GM18520 (cell line): Measurements from ENCODE around the gene DUSP16.
A peak's percentile ranks its signal among the peaks of the same experiment; 100 is the strongest.
"Not testable (repeated sequence)": the region's sequence is repeated elsewhere in the genome, so short reads cannot be mapped to it uniquely, and the experiment has no call there.

Experiments used
- ATAC-seq: cut with Tn5 transposase; IDR thresholded peaks from one replicate; pipeline ENCODE4 v1.9.1; 2021; ENCODE audit not compliant: unreplicated experiment

Gene DUSP16

DNA sequence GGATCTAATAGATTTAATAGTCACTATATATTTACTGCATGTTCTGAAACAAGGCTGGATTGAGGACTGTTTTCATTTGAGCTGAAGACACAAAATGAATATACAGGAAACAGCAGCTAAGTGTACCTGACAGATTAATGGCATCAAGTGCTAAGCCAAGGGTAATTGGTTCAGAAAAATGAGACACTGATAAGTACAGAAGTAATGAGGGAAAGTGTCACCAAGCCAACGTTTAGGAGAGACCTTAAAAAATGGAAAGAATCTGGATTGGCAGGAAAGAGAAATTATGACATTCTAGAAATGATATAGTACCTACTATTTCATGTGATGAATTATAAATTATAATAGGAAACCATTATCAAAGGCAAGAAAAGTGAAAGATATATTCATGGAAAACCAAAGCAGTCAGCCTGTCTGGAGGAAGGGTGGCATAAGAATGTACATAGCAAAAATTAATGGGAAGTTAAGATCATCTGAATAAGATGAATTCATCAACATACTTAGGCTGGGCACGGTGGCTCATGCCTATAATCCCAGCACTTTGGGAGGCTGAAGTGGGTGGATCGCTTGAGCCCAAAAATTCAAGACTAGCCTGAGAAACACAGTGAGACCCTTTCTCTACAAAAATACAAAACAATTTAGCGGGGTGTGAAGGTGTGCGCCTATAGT, 21.0 kb upstream of the DUSP16 start:
- no peak for ATAC-seq

GRCh38 chr12:12582895-12583303, 20.2 kb upstream of the DUSP16 start:
- ATAC-seq: peak; percentile 92

DNA sequence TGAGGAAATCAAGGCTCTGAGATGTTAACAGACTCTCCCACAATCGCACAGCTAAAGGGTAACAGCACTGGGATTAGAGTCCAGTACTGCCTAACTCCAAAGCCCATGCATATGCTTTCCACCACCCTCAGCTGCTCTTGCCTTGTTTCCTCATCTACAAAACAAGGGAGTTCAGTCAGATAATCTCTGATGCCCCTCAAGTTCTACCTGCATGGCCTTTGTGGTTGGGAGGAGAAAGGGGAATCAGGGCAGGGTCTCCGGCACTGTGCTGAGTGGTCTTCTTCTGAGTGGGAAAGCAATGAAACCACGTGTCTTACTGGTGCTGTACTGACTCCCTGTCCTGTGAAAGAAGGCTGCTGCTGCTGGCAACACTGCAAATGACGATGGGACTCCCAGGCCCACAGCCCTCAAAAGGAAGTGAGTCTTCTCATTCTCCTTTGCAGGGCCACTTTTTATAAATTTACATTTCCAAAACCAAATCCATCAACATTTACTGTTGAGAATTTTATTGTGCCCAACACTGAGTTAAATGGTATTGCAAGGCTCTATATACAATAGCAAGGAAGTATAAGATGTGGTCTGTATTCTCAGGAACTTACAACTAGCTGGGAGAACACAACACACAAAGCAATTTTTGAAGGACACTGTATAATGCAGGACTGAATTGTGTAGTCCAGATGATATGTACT, 19.7 kb upstream of the DUSP16 start:
- no peak for ATAC-seq

DNA sequence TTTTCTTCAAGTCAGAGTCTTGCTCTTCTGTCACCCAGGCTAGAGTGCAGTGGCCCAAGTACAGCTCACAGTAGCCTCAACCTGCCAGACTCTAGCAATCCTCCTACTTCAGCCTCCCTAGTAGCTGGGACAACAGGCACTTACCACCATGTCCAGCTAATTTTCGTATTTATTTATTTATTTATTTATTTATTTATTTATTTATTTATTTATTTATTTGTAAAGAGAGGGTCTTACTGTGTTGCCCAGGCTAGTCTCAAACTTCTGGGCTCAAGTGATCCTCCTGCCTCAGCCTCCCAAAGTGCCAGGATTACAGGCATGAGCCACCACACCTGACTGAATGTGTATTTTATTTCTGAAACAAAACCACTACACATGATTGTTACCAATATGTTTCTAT, 18.1 kb upstream of the DUSP16 start:
- not testable (repeated sequence) for ATAC-seq

DNA sequence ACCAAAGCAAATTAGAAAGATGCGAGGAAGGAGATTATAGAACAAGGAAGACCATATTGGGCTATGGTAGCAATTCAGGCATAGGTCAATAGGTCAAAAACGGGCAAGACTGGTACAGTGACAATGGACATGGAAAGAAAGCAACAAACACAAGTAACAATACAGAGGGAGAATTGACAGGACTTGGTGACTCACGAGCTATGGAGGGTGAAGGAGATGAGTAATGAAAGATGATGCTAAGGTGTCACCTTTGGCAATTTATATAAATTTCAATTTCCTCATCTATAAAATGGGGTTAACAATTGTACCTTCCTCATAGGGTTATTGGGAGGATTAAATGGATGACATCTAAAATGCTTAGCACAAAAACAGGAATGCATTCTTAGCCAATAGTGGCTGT, 15.1 kb upstream of the DUSP16 start:
- no peak for ATAC-seq

DNA sequence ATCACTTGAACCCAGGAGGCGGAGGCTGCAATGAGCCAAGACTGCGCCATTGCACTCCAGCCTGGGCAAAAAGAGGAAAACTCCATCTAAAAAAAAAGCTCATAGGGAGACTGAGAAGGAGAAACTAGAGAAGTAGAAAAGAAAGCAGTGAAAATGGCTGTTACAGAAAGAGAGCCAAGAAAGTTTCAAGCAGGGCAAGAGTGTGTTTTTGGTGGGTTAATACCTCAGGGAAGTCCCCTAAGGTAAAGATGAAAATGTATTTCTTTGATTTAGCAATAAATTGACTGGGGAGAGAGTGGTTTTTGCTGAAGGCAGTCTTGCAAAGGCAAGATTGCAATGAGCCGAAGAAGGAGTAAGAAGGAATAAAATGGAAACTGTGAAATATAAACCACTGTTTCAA, 10.0 kb upstream of the DUSP16 start:
- ATAC-seq: no peak

- not testable (repeated sequence) for ATAC-seq
These were observed 3.3 kb upstream of the DUSP16 start for GRCh38 chr12:12565971-12566370.

- ATAC-seq: no peak
These were observed 2.2 kb upstream of the DUSP16 start for GRCh38 chr12:12564911-12565310.

DNA sequence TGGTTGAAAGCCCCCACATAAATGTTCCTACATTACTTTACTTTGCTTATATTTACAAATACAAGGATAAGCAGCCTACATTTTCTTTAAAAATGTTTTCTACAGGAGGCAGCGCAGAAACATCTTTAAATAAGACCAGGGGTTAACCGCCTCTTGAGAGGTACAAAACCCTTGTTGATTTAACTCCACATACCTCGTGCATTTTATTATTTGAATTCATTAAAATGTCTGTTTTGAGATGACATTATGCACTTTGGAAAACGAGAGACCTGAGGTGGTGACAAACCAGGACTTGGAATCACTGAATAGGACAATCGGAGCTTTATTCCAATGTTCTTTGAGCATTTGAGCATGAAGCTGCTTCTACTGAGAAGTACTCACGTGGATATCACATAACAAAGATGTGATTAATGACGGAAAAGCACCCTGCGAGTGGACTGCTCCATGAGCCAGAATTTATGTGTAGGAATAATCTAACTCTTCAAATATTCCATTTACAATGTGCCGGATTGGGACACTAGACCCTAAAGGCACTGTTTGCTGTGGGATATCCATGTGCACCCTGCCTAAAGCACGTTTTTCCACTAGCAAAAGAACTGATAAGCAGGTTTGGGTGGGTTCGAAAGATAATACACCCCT, 746 bp upstream of the DUSP16 start:
- no peak for ATAC-seq

DNA sequence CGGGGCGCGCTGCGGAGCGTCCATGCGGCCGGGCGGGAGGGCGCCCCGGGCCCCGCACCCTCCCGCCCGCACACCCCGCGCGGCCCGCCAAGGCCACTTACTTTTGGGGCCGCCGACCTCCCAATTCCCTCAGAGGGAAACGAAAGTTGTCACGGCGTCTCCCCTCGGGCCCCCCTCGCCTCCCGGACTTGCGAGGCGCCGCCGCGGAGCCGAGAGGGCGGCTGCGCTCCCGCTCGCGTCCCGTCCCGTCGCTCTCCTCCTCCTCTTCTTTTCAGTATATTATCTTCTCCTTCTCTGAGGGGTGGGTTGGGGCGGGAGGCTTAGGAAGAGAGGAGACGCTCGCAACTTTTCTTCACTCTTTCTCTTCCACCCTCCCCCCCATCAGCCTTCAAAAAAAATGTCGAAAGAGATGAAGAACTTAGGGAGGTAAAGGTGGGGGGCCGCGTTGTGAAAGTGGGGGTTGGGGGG, 613 bp downstream of the DUSP16 start:
- no peak for ATAC-seq

- ATAC-seq: no peak
These were observed 1.2 kb downstream of the DUSP16 start for GRCh38 chr12:12561371-12562015.

DNA sequence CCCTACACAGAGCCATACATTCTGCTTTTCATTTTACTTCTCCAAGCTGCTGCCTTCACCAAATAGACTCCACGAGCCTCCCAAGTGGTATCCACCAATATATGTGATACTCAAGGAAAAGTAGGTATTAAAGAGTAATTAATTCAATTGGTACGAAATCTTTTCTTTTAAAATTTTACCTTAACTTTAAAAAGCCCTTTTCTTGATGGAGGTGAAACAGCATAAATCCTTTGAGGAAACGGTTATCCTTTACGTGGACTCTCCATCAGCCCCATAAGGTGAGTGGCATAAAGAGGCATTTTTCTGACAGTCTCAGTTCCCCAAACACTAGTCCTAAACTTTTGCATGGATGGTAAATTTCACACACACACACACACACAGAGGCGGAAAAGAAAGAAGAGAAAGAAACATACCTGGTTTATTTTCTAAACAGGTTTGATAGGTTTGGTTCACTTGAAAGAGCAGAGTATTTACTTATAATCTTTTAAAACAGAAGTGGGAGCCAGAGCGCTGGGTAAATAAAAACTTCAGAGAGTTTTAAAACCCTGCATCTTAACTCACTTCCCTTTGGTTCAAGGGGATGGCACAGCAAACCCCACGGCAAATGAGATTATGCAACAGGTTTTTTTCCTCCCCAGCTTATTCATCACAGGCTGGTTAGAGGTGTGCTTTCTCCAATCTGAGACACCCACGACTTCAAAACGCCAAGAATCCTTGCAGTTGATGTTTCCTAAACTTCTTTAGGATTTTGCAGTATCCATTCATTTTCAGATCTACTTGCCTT, 1.9 kb downstream of the DUSP16 start:
- no peak for ATAC-seq

DNA sequence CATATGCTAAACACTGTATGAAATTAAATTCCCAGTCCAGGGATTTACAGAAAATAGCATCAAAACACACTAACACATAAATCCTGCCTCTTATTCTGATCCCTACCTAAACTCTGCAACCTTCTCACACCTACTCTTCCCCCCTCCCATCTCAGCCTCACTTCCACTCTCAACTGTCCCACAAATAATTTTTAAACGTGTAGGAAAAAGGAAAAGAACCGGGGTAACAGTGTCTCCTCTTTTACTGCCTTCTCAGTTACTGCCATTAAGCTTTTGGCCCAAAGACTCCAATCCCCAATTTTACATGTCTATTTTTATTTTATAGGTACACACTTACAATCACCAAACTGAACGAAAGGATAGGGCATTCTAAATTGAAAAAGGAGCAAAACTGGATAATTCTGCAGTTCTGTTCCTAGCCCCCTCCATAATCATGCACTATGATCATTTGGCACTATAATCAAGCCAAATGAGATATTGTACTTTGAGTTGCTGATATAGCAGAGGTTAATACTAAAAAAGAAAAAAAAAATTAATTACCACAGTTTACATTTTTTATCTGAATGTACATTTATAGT, 2.9 kb downstream of the DUSP16 start:
- no peak for ATAC-seq

DNA sequence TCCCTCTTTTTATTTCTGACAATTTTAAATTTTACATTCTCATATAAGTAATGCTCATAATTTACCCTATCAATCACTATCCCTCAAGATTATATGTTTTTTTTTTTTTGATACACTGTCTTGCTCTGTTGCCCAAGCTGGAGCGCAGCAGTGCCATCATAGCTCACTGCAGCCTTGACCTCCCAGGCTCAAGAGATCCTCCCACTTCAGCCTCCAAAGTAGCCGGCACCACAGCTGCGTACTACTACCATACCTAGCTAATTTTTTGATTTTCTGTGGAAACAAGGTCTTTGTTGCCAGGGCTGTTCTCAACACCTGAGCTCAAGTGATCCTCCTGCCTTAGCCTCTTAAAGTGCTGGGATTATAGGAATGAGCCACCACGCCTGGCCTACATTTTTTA, 4.4 kb downstream of the DUSP16 start:
- ATAC-seq: no peak

GRCh38 chr12:12557733-12558132, 4.9 kb downstream of the DUSP16 start:
- ATAC-seq: no peak

GRCh38 chr12:12555656-12556055, 7.0 kb downstream of the DUSP16 start:
- no peak for ATAC-seq

GRCh38 chr12:12553208-12553785, 9.4 kb downstream of the DUSP16 start:
- ATAC-seq: no peak

- no peak for ATAC-seq
These were observed 11.5 kb downstream of the DUSP16 start for GRCh38 chr12:12551115-12551514.

- no peak for ATAC-seq
These were observed 12.4 kb downstream of the DUSP16 start for GRCh38 chr12:12550277-12550676.

GRCh38 chr12:12549426-12549825, 13.2 kb downstream of the DUSP16 start:
- ATAC-seq: no peak
